ENCODE data around the gene PRR36.

Gene PRR36

DNA sequence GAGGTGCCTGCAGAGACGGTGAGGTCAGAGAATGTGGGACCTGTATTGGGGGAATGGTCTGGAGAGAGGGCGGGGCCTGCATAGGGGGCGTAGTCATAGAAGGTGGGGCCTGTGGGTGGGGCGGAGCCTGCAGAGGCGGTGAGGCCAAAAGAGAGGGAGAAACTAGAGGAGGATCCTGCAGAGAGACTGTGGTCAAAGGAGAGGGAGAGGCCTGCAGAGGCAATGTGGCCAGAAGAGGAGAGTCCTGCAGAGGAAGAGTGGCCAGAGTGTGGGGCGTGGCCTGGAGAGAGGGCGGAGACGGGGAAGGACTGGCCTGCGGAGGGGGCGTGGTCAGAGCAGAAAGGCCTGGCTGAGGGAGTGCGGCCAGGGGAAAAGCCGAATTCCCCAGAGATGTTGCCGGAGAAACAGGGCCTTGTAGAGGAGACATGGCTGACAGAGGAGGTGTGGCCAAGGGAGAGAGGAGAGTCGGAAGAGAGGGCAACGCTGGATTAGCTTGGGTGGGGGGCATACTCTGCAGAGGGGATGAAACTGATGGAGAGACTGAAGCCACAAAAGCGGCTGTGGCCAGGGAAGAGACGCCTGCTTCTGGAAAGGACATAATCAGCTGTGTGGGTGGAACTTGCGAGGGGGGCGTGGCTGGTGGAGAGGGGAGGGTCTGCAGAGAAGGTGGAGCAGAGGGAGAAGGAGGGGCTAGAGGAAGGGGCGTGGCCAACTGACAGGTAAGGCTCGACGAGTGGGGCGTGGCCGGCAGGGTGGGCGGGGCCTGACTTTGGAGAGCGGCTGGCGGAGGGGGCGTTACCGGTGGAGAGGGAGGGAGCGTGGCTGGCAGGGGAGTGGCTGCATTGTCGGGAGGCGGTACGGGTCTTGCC, 2.5 kb downstream of the PRR36 start:
- DNase-seq (ENCODE audit: low spot score) = peak; percentile 100

DNA sequence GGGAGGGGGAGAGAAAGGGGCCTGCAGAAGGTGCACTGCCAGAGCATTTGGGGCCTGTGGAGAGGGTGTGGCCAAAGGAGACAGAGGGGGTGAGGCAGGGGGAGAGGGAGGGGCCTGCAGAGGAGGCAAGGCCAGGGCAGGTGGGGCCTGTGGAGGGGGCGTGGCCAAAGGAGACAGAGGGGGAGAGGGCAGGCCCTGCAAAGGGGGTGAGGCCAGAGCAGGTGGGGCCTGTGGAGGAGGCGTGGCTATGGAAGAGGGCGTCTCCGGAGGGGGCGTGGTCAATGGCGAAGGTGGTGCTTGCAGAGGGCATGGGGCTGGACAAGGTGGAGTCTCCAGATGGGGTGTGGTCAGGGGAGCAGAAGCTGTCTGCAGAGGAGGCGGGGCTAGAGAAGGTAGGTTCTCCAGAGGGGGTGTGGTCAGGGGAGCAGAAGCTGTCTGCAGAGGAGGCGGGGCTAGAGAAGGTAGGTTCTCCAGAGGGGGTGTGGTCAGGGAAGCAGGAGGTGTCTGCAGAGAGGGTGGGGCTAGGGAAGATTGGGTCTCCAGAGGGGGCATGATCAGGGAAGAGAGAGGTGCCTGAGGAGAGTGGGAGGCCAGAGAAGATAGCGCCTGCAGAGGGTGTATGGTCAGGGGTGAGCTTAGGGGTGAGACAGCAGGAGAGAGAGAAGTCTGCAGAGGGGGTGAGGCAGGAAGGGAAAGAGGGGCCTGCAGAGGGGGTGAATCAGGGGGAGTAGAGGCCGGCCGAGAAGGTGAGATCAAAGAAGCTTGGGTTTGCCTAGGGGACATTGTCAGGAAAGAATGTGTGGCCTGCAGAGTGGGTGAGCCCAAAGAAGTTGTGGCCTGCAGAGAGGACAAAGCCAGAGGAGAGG, 3.4 kb downstream of the PRR36 start:
- peak; percentile 92 for DNase-seq (ENCODE audit: low spot score)

DNA sequence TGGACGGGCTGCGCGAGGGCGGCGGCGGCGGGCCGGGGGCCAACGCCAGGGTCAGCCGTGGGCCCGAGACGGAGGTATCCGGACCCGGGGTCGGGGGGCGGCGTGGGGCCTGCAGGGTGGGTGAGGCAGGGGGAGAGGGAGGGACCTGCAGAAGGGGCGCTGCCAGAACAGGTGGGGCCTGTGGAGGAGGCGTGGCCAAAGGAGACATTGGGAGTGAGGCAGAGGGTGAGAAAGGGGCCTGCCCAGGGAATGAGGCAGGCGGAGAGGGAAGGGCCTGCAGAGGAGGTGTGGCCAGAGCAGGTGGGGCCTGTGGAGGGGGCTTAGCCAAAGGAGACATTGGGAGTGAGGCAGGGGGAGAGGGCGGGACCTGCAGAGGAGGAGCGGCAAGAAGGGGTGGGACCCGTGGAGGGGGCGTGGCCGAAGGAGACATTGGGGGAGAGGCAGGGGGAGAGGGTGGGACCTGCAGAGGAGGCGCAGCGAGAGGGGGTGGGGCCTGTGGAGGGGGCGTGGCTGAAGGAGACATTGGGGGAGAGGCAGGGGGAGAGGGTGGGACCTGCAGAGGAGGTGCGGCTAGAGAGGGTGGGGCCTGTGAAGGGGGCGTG, 4.2 kb downstream of the PRR36 start:
- DNase-seq (ENCODE audit: low spot score) = peak; percentile 90

DNA sequence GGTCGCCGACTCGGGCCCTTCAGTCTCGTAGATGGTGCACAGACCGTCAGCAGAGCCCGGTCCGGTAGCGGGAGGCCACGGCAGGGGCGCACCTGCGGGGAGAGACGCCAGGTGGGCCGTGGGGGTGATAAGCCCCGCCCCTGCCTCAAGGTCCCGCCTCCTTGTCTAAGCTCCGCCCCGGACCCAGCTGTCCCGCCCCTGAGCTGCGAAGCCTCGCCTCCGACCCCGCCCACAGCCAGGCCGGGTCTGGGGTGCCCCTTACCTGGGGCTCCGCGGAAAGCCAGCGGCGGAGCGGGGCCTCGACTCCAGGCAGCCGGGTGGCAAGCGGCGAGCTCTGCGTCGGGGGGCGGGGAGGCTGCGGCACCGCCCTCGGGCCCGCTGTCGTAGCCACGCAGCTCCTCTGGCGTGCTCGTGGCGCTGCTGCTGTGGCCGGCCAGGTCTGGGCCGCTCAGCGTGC, 4.7 kb downstream of the PRR36 start:
- DNase-seq (ENCODE audit: low spot score) = peak; percentile 91

DNA sequence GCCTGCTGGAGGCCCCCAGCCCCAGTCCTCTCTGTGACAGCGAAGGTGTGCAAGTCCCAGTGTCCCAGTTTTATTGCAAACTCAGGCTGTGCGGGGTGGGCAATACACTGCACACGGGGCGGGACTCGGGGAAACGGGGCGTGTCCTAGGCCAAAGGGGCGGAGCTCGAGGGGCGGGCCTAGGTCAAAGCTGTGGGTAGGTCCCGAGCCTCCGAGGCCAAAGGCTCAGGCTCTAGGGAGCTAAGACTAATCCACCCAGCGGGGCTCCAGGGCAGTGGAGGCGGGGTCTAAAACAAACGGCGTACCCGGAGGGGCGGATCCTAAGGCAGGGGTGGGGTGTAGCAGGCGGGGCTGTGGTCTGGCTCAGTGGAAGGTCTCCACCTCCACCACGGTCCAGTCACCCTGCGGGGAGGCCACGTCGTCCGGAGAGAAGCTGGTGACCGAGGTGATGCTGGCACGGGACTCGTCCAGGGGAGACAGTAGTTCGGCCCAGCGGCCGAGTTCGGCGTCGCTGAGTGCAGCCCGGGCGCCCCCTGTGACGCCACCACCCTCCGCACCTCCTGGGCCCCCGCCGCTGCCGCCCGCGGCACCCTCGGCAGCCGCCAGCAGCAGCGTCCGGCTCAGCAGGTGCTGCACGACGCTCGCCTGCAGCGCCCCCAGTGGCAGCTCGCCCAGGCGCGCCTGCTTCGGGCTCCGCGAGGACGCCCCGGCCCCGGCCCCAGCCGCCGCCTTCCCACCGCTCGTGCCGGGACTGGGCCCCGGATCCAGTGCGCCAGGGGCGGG, 5.3 kb downstream of the PRR36 start:
- DNase-seq (ENCODE audit: low spot score) = peak; percentile 94

DNA sequence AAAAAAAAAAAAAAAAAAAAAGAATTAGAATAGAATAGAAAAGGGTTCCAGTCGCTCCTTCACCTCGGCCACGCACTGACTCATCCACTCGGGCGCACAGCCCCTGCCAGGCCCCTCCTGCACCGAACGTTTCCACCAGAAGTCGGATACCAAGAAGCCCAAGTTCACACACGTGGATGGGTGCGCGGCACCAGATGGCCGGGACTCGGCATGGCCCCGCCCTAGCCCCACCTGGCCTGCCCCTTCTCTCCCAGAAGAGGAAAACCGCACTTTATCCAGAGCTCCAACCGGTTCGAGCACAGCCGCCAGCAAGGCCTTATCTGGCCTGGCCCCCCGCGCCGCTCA, 5.9 kb downstream of the PRR36 start:
- no peak for DNase-seq (ENCODE audit: low spot score)

DNA sequence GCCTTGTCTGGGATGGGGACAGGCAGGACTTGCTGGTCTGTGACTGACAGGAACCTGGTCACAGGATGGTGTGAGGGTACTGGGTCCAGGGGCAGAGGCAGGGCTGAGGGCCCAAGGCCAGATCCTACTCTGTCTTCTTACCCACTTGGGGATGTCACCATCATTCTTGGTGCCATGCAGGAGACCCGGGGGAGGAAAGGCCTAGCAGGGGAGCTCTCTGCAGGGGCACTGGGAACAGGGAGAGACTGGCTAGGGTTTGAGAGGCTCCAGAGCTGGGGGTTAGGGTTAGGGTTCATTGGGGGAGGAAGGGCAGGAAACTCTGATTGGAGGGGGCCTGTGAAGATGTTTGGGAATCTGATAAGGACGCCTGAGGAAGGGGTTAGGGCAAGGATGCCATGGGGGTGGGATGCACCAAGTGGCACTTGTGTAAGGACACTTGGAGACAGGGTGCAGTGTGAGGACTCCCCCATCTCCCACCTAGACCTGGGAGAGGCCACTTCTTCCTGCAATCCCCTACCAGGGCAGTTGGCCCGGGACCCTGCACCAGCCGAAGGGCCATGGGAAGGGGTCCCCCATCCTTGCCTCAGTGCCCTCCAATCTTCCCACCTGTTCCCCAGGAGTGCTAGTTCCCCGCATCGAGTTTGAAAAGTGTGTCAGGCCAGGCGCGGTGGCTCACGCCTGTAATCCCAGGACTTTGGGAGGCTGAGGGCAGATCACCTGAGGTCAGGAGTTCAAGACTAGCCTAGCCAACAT, 6.9 kb downstream of the PRR36 start:
- DNase-seq (ENCODE audit: low spot score) = no peak

DNA sequence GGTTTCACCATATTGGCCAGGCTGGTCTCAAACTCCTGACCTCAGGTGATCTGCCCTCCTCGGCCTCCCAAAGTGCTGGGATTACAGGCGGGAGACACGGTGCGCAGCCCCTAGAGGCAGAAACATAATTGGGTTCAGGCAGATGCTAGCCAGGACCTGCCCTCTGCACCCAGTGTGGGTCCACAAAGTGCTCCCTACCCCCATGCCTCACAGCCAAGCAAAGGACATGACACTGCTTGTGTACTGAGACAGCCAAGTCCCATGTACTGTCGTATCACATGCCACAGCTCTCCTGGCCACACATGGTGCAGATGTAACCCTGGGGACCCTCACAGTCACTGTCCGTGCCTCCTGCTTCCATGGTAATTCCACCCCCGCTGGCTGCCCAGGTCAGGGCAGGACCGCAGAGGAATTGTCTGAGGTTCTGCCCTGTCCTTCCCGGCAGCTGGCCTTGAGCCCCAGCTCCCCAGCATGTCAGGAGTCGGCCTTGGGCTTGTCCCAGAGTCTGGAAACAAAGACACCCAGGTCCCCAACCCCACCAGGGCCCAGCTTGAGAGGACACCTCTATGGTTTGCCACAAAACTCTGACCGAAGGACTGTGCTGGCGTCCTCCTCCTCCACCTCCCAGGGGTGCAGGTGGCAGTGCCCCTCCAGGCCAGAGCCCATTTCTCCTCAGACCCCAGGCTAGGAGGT, 7.6 kb downstream of the PRR36 start:
- no peak for DNase-seq (ENCODE audit: low spot score)

DNA sequence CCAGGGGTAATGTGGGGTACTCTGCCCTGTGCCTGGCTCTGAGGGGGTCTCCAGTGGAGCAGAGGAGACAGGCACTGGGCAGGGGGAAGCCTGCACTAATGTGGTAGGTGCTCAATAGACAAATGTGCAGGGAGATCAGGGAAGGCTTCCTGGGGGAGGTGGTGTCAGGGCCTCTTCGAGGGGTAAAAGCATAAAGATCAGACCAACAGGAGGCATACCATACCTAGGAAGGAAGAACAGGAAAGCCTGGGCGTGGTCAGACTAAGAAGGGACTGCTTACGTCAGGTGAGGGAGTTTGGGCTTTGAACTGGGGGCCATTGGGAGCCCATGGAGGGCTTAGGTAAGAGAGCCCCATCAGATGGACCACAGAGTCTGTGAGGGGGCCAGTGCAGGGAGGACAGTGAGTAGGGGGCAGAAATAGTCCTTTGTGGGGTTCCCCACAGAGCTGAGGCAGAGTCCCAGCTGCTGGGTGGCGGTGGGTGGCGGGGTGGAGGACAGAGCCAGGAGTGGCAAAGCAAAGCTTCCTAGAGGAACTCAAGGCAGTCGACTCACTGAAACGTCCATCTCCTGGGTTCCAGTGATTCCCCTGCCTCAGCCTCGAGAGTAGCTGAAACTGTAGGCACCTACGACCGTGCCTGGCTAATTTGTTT, 8.8 kb downstream of the PRR36 start:
- DNase-seq (ENCODE audit: low spot score) = no peak

DNA sequence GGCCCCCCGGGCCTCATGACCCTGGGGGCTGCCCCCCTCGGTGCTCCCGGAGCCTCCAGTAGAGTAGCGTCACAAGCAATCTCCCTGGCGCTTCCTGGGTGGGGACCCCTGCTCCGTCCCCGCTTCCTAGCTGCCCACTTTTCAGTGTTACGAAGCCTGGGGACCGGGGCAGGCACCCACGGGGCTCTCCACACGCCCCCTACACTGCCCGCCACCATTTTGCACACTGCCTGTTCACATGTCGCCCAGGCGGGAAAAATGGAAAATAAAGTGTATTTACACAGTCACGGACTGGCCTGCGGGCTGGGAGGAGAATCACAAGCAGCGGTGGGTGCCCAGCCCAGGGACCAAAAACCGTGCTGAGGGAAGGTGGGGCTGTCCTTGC, 9.5 kb downstream of the PRR36 start:
- no peak for DNase-seq (ENCODE audit: low spot score)

DNA sequence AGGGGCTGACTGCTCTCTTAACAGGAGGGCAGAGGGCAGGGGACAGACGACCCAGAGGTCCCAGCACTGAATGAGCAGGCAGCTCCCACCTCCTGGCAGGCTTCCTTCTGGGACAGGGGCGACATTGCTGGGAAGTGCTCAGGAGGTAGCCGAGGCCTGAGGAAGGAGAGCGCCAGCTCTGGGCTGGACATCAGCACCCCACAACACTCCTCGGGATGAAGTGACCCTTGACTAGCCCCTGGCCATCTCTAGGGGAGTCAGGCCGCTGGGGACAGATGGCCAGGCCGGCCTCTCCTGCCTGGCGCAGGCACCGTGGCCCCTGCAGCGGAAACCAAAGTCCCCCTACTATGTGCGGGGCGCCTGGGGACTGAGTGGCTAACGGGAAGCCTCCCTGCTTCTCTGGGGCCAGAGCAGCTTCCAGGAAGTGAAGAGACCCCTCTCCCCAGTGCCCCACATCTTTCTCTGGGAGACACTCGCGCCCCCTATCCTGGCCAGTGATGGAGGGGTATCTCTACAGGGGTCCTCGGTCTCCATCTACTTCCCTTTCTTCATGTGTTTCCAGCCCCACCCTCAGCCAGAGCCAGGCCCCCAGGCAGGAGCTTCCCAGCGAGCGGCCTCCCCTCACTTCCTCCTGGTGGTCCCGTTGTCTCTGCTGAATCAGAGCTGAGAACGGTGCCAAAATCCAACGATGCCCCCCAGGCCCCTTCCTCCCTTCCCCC, 10.1 kb downstream of the PRR36 start:
- no peak for DNase-seq (ENCODE audit: low spot score)

DNA sequence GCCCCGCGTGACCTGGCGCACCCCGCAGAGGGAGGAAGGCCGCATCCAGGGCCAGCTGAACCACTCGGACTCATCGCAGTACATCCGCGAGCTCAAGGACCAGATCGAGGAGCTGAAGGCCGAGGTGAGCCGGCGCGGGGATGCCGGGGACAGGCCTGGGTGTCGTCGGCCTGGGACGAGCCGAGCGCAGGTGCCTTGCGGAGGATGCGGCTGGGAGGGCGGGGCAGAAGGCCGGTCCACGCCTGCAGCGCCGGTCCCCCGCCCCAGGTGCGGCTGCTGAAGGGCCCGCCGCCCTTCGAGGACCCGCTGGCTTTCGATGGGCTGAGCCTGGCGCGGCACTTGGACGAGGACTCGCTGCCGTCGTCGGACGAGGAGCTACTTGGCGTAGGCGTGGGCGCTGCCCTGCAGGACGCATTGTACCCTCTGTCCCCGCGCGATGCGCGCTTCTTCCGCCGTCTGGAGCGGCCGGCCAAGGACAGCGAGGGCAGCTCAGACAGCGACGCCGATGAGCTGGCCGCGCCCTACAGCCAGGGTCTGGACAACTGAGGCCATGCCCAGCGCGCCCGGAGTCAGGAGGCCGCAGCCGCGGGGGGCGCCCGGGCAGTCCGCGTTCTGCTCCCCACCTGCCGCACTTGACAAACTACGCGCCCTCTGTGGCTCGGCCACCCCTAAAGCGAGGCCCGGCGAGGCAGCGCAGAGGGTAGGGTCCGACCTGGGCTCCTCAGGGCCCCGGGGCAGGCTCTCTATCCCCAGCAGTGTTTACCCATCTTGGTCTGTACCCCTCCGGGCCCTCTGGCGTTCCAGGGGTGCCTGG, 10.8 kb downstream of the PRR36 start:
- DNase-seq (ENCODE audit: low spot score) = no peak

DNA sequence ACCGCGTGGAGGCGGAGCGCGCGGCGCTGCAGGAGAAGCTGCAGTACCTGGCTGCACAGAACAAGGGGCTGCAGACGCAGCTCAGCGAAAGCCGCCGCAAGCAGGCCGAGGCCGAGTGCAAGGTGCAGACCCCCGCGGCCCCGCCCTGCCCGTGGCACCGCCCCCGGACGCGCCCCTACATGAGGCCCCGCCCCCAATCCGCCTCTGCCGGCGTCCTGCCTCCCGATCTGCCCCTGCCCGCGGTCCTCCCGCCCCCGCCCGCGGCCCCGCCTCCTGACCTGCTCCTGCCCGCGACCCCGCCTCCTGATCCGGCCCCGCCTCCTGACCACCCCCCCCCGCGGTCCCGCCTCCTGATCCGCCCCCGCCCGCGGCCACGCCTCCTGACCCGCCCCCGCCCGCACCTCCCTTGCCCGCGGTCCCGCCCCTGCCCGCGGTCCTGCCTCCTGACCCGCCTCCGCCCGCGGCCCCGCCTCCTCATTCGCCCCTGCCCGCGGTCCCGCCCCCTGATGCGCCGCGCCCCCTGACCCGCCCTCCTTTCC, 11.7 kb downstream of the PRR36 start:
- DNase-seq (ENCODE audit: low spot score) = peak; percentile 98

DNA sequence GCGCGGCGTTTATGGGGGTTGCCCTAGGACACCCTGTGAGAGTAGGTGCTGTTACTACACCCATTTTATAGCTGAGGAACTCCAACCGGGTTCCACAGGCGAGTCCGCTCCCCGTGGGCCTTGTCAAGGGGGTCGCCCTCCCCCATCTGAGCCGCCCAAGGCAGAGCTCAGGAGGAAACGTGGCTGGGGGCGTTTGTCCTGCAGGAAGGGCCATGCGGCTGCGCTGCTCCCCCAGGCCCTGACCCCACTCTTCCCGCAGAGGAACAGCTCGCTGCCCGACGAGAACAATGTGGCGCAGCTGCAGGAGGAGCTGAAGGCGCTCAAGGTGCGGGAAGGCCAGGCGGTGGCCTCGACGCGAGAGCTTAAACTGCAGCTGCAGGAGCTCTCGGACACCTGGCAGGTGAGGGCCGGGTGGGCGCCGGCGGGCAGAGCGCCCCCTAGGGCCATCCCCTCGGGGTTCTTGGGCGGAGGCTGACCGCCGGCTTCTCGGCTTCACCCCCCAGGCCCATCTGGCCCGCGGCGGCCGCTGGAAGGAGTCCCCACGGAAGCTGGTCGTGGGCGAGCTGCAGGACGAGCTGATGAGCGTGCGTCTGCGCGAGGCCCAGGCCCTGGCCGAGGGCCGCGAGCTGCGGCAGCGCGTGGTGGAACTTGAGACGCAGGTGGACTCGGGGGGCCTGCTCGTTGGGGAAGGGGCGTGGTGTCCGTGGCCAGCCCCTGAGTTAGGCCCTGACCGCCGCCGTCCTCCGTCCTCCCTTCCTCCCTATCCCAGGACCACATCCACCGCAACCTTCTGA, 12.4 kb downstream of the PRR36 start:
- peak; percentile 68 for DNase-seq (ENCODE audit: low spot score)

DNA sequence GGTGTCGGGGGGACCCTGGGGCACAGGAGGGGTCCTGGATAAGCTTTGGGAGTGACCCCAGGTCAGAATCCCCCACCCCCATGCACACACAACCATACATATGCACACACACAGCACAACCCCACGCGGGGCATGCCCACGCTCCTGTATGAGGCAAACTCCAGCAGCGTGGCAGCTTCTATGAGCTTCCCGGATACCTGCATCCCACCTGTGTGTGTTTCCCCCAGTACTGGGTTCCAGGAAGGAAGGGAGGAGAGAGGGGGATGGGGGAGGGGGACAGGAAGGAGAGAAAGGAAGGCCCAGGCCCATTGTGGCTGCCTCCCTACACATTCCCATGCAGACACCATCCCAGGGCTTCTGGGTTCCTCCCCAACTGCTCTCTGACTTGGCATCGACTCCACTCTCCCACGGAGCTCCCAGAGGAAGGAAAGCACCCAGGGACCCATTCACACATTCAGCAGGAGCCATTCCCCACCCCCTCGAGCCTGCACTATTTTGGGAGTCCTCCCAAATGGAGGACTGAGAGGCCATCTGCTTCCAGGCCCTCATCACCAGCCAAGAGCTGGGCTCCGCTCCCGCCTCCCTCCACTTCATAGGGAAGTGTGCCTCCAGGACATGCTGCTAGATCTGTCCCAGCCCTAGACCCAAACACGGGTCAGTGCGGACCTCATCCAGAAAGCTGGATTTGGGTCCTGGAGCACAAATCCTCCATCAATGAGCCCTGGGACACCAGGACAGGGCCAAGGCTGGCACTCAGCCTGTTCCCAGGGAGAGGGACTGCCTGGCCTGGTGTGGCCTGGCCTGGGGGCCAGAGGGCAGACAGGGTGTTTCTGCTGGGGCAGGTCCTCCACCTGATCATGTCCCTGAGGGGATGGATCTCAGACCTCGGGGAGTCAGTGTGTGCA, 13.2 kb downstream of the PRR36 start:
- DNase-seq (ENCODE audit: low spot score) = no peak

Measured in ecto neural progenitor cell (in vitro differentiated cells).